NCI-H2171 (cell line): ENCODE measurements around the gene NEU4.

Experiments
- DNase-seq: peaks from one replicate; lab custom pipeline; 2025; lab: John Stamatoyannopoulos, UW

Gene NEU4

DNA sequence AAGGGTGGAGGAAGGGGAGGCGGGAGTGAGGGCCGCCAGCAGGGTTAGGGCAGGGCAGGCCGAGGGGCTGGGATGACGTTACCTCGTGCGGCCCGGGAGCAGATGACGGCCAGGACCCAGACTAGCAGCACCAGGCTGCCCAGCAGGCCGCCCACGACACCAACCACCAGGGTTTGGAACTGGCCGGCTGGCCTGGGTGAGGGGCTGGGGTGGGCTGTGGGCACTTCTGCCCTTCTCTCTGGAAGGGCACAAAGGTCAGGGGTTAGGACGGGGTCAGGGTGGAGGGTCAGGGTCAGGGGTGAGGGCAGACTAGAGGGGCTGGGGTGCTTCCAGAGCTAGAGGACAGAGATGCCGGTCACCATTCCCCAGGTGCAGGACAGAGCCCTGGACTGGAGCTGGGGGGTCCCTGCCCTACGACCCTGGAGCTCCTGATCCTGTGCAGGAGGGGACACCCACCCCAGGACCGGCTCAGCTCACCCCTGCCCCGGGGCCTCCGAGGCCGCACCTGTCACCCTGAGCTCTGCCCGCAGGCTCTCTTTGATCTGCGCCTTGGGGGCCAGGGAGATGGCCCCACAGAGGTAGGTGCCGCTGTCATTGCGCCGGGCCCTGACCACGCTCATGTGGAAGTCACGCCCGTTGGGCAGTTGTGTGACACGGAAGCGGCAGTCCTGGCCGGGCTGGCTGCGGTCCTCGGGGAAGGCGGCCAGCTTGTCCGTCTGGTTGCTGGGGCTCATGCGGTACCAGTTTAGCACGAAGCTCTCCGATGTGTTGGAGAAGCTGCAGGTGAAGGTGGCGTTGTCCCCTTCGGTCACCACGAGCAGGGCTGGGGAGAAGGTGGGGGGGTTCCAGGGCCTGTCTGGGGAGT is 43.4 kb downstream of the NEU4 start:
- DNase-seq = no peak

- no peak for DNase-seq
Observed at GRCh38 chr2:241852981-241853631, 44.1 kb downstream of the NEU4 start.

DNA sequence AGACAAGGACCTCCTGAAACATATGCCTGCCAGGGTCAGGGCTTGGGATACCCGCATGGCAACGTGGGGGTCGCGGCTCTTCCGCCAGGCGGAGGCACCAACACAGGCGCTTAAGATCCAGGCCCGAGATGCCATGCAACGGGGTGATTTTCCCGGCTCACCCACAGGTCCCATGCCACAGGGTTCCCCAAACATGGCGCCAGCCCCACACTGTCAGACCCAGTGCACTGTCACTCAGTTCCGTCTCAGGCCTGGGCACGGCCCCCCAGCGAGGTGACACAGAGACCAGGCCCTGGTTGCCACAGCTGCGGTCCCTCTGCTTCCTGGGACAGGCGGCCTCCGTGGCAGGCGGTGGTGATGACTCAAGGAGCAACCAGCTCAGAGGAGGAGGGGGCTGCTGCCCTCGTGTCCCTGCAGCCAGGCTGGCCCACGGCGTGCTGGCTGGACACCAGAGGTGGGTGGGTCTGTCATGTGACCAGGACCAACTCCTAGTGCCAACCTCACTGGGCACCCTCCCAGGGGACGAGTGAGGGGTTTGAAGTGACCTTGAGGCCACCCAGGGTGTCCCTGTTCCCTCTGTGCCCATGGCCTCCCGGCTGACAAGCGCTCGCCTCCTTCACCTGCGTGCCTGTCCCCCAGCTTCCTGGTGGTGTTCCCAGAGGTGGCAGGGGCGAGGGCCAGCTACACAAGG is 44.8 kb downstream of the NEU4 start:
- DNase-seq = no peak

DNA sequence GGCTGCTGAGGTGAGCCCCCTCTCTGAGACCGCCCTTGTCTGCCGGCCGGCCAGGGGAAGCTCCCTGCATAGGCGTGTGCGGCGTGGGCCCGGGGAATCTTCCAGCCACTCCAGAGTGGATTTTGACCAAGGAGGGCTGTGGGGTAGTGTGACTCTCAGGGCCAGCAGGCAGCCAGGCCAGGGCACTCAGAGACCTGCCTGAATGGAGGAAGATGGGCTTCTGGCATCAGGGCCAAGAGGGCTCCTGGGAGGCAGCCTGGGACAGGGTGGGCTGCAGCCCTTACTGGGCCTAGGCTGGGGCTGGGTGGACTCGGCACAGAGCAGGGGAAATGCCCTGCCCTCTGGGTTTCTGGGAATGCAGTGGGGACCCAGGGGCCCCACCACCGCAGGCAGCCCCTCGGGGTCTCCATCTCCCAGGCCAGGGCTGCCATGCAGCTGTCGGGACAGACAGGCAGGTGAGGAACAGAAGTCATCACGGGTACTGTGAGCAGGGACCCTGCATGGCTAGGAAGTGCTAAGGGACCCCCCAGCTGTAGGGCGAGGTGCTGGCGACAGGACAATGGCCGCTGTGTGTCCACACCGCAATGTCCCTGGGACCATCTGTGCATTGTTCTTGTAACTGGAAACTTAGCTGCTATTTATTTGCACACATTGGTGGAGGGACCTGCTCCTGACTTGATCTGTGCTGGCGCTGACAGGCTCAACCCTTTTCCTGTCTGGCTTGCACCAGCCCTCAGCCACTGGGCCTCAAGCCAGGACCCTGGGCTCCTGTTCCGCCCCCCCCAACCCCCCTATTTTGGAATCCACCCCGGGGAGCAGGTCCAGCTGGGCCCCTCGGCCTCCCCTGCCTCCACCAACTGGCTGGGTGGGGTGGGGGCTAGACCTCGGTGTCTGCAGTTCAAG is 45.6 kb downstream of the NEU4 start:
- DNase-seq = no peak

DNA sequence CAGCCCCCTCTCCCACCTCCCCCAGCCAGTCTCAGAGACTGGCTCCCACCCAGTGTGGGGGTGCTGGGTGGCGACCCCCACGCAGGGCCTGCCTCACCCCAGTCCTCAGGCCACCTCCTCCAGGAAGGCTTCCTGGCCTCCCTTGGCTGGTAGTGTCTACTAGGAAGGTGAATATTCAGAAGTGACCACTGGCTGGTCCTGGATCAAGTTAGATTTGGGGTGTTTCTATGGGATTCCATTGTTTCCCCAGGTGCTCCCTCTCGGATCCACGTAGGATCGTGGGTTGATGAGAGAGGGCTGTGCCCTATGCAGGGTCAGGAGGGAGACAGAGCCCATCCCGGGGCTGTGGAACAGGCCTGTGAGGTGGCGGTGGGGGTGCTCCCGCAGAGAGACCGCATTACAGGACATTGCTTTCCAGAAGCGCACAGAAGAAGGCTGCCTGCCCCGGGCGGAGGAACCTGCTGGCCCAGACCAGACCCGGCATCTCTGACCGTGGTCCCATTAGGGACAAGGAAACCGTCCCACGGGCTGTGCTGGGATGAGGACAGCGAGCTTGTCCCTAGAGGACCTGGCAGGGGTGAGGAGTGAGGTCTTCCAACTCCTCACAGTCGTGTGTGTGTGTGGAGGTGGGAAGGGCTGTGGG is 46.4 kb downstream of the NEU4 start:
- no peak for DNase-seq

- DNase-seq = no peak
Observed at GRCh38 chr2:241855888-241856422, 47.0 kb downstream of the NEU4 start.

DNA sequence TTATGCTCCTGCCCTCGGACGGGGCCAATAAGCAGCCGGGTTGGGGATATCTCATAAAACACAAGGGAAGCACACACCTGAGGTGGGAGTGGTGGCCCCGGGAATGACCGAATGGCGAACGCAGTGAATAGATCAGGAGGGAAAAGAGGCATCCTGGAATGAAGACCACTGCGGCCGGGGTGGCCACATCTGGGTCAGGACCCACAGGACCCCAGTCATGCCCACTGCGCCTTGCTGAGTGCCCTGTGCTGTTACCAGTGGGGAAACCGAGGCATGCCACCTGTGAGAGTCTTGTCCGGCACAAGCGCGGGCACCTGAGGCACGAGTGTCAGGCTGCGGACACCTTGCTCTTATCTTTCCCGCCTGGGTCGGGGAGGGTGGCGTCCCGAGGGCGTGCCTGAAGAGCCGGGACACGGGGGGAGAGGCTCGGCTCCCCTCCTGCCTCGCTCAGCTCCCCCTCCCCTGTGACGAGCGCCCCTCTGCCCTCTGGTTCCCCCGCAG is 48.1 kb downstream of the NEU4 start:
- no peak for DNase-seq

- no peak for DNase-seq
Observed at GRCh38 chr2:241857572-241858121, 48.7 kb downstream of the NEU4 start.

- no peak for DNase-seq
Observed at GRCh38 chr2:241858206-241859016, 49.4 kb downstream of the NEU4 start, which contains the start of gene PDCD1. TSS of gene PDCD1 (minus strand) at chr2:241858894. CDS start at chr2:241858838, 56 bp downstream.

DNA sequence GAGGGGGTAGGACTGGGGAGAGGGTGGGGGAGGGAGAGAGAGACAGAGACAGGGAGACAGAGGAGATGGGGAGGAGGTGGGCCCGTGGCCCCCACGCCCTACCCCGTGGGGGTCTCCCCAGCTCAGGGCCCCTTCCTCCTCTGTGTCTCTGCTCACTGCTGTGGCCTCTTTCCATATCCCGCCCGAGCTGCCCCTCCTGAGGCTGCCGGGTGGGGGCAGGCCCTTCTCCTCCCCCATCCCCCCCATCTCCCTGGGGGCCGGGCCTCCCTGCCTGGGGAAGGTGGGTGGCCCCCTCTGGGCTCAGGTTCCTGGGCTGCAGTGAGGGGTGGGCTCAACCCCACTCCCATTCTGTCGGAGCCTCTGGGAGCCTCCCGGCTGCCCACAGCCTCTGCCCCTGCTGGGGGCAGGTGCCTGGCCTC is 50.0 kb downstream of the NEU4 start:
- DNase-seq = no peak

GRCh38 chr2:241859436-241860183 is 50.6 kb downstream of the NEU4 start:
- peak; percentile 26 for DNase-seq

DNA sequence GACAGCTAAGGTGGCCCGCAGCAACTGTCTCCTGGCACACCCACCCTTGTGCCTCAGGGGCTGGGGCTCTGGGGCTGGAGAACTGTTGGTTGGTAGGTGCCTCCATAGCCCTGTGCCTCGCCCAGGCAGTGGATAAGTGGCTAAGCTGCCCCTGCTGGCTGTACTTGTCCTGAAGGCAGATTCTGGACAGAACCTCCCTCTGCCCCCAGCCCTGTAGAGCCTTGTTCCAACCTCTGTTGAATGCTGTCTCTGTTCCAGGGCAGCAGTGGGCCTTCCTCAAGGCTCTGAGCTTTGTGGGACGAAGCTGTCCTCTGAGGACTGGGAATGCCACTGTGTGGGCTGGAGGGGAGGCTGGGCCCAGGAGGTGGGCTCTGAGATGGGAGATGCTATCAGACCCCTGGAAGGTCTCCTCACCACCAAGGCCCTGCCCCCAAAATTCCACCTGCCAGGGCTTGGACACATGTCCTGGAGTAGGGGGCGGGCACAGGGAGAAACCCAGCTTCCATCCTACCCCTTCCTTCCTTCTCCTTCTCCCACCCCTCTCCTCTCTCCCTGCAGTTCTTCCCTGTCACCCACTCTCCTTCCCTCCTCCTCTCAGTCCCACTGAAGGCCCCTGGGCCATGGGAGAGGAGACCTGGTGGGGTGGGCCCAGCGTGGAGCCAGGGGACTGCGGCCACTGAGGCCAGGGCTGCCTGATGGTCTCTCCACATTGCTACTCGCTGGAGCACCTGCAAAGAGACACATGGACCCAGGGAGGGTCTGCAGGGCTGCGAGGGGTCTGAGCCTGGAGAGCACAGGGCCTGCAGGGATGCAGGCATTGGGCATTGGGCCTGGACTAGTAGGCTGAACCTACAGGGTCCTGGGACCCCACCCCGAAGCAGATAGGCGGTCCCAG is 51.4 kb downstream of the NEU4 start:
- DNase-seq = no peak

GRCh38 chr2:241861264-241861663 is 52.3 kb downstream of the NEU4 start:
- DNase-seq = no peak

DNA sequence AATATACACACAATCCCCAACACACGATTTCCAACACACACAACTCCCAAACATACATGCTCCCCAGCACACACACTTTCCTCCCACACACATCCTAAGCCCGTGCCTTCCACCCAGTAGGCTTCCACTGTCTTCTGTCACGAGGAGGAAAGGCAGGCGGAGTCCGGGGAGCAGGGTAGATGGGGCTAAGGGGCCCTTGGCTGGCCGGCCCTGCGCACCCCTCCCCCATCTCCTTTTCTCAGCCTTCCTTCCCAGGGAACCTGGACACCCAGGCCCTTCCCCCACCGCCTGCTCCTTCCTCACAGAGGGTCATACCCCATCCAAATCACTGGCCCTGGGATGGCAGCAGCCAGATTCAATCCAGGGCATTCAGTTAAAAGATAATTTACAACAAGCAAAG is 53.1 kb downstream of the NEU4 start:
- DNase-seq = no peak

DNA sequence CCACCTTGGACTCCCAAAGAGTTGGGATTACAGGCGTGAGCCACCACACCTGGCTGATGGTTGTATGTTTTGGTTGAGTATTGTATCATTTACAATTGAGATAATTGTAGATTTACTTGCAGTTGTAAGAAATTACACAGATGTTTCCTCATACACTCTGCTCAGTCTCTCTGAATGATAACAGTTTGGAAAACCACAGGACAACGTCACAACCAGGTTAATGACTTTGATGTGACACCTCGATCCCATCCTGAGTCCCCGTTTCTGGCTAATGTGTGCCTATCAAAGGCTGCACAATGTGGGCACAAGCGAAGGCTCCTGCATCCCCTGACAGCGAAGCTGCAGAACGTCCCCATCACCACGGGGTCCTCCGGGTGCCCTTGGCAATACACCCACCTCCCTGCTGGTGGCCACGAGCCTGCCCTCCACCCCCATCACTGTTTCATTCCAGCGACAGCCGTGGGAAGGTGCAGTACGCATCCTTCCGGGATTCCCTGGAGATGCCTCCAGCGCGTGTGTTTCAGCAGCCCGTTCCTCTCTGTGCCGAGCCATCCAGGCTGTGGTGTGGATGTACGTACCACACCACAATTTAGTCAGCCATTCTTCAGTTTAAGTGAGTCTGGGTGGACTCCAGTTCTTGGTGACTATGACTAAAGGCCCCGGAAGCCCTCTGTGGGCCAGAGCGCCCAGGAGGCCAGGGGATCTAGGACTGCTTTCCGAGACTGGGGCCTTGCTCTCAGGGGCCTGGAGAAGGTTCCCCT is 54.0 kb downstream of the NEU4 start:
- DNase-seq = no peak

DNA sequence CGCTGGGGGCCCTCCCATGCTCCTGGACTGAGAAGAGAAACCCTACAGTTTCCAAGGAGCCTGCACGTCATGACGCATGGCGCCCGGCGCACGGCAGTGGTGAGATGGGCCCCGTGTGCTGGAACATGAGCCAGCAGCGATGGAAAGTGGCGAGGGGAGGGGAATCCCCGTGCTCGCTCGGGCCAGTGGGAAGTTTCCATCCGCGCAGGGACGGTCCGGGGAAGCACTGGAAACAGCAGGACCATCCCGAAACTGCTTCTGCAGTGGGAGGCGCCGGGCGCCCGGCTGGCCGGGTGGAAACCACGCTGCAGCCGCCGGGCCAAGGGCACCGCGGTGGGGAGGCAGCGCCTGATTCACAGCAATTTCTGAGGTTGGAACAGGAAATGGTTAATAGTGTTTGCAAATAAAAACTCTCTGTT is 54.6 kb downstream of the NEU4 start:
- DNase-seq = no peak
